IMR-90 (cell line): ENCODE measurements around the gene TRAPPC12. TPM values are rescaled to one million over a fixed set of nuclear protein-coding genes. Genes with fewer than 3 reads are reported as not detected.

Source experiments
- ATAC-seq: fragments of 200-7000 bp; cut with Tn5 transposase; 2 replicates; pipeline ENCODE4 v1.9.1; 2020; ENCODE audit warnings: low read depth, mild to moderate bottlenecking, moderate library complexity
- BruUV-seq: library from RNA; stranded (reverse); fragments of 400-500 nt; replicated peaks from 2 replicates; lab custom pipeline; 2021; lab: Mats Ljungman, UMichigan
- CTCF ChIA-PET: fragments of 300-600 bp; formaldehyde crosslinking; extraction: SDS; loops from one replicate; lab custom pipeline; 2021; ENCODE audit warnings: antibody characterized with exemption; lab: Yijun Ruan, JAX
- POLR2A ChIA-PET: fragments of 300-600 bp; sonication (Branson Sonifier 250); formaldehyde crosslinking; loops from one replicate; lab custom pipeline; 2022; ENCODE audit warnings: antibody characterized with exemption; ENCODE audit not compliant: unreplicated experiment; lab: Charles Lee
- DNase-seq: peaks from one replicate; pipeline ENCODE4 v3.0.0; 2013
- H2AFZ ChIP-seq: replicated peaks from 2 replicates; pipeline ENCODE3; 2013; ENCODE audit warnings: low read length, mild to moderate bottlenecking; ENCODE audit not compliant: poor library complexity
- H2AK5ac ChIP-seq: 2 replicates; pipeline ENCODE4 v1.6.1; 2013; ENCODE audit warnings: low read depth, low read length, inconsistent platforms
- H2AK9ac ChIP-seq: replicated peaks from 2 replicates; pipeline ENCODE3; 2013; ENCODE audit warnings: mild to moderate bottlenecking, low read depth, low read length, moderate library complexity; ENCODE audit not compliant: poor library complexity
- H2BK120ac ChIP-seq: 2 replicates; pipeline ENCODE4 v1.6.1; 2013; ENCODE audit warnings: low read depth, low read length, inconsistent platforms
- H2BK15ac ChIP-seq: 3 replicates; pipeline ENCODE4 v1.6.1; 2013; ENCODE audit warnings: low read depth, low read length, inconsistent platforms
- H2BK20ac ChIP-seq: 2 replicates; pipeline ENCODE4 v1.6.1; 2013; ENCODE audit warnings: low read depth, mild to moderate bottlenecking, inconsistent platforms, low read length, moderate library complexity
- H2BK5ac ChIP-seq: 2 replicates; pipeline ENCODE4 v1.6.1; 2013; ENCODE audit warnings: mild to moderate bottlenecking, low read depth, low read length, inconsistent platforms; ENCODE audit not compliant: poor library complexity, severe bottlenecking
- H3K14ac ChIP-seq: replicated peaks from 2 replicates; pipeline ENCODE4 v1.6.1; 2013; ENCODE audit warnings: low read depth, low read length, inconsistent platforms
- H3K18ac ChIP-seq: 2 replicates; pipeline ENCODE4 v1.6.1; 2013; ENCODE audit warnings: low read depth, low read length, control low read depth
- H3K23ac ChIP-seq: 2 replicates; pipeline ENCODE4 v1.6.1; 2013; ENCODE audit warnings: low read depth, low read length, inconsistent platforms
- H3K27ac ChIP-seq: 2 replicates; pipeline ENCODE4 v1.5.1; 2013; ENCODE audit warnings: mild to moderate bottlenecking, control low read depth, low read length; ENCODE audit not compliant: insufficient read depth
- H3K27me3 ChIP-seq: 2 replicates; pipeline ENCODE4 v1.6.1; 2013; ENCODE audit warnings: low read length; ENCODE audit not compliant: control insufficient read depth, insufficient read depth
- H3K36me3 ChIP-seq: 2 replicates; pipeline ENCODE4 v1.6.1; 2013; ENCODE audit warnings: low read length, mixed read lengths; ENCODE audit not compliant: control insufficient read depth, insufficient read depth
- H3K4ac ChIP-seq: 2 replicates; pipeline ENCODE4 v1.6.1; 2013; ENCODE audit warnings: low read depth, low read length, inconsistent platforms
- H3K4me1 ChIP-seq: 2 replicates; pipeline ENCODE4 v1.6.1; 2013; ENCODE audit warnings: low read length, mixed read lengths; ENCODE audit not compliant: control insufficient read depth, insufficient read depth
- H3K4me2 ChIP-seq: 2 replicates; pipeline ENCODE4 v1.6.1; 2013; ENCODE audit warnings: low read depth, mild to moderate bottlenecking, control low read depth, low read length, moderate library complexity
- H3K4me3 ChIP-seq: 2 replicates; pipeline ENCODE4 v1.5.1; 2013; ENCODE audit warnings: low read depth, mild to moderate bottlenecking, control low read depth, low read length, moderate library complexity; ENCODE audit not compliant: insufficient read depth
- H3K56ac ChIP-seq: 2 replicates; pipeline ENCODE4 v1.6.1; 2013; ENCODE audit warnings: low read length, inconsistent platforms; ENCODE audit not compliant: insufficient read depth; ENCODE audit errors: extremely low read depth
- H3K79me1 ChIP-seq, 2 experiments: 2 replicates each; pipeline ENCODE4 v1.6.1; 2013; ENCODE audit warnings: low read length in 2 of 2, inconsistent platforms in 1 of 2, low read depth in 1 of 2
- H3K9ac ChIP-seq: 2 replicates; pipeline ENCODE4 v1.6.1; 2013; ENCODE audit warnings: low read depth, low read length, control low read depth
- H3K9me1 ChIP-seq: 2 replicates; pipeline ENCODE4 v1.6.1; 2013; ENCODE audit warnings: low read length, inconsistent platforms; ENCODE audit not compliant: insufficient read depth
- H3K9me3 ChIP-seq: 2 replicates; pipeline ENCODE4 v1.6.1; 2013; ENCODE audit warnings: low read length; ENCODE audit not compliant: control insufficient read depth, insufficient read depth
- H4K20me1 ChIP-seq: 2 replicates; pipeline ENCODE4 v1.6.1; 2013; ENCODE audit warnings: low read length, inconsistent platforms; ENCODE audit not compliant: insufficient read depth
- H4K5ac ChIP-seq: 2 replicates; pipeline ENCODE4 v1.6.1; 2013; ENCODE audit warnings: mild to moderate bottlenecking, low read depth, low read length, control low read depth
- H4K8ac ChIP-seq, 2 experiments: 2 replicates each; pipeline ENCODE4 v1.6.1; 2013; ENCODE audit warnings: low read depth in 2 of 2, low read length in 2 of 2, control low read depth in 1 of 2, inconsistent platforms in 1 of 2
- H4K91ac ChIP-seq: 2 replicates; pipeline ENCODE4 v1.6.1; 2013; ENCODE audit warnings: low read depth, low read length, inconsistent platforms; ENCODE audit not compliant: insufficient read depth
- BHLHE40 ChIP-seq: fragments of 150-350 bp; IDR thresholded peaks from 2 replicates; pipeline ENCODE4 v1.6.1; 2016; ENCODE audit warnings: mild to moderate bottlenecking, low read depth, low read length
- CEBPB ChIP-seq: IDR thresholded peaks from 2 replicates; pipeline ENCODE4 v1.6.1; 2012; ENCODE audit warnings: low read depth, low read length, improper control_type of control experiment
- CHD1 ChIP-seq: IDR thresholded peaks from 2 replicates; pipeline ENCODE4 v1.6.1; 2012; ENCODE audit warnings: low read depth, low read length, improper control_type of control experiment
- FOS ChIP-seq: fragments of 150-350 bp; IDR thresholded peaks from 2 replicates; pipeline ENCODE4 v1.6.1; 2016; ENCODE audit warnings: low read depth, low read length
- MAFK ChIP-seq: IDR thresholded peaks from 2 replicates; pipeline ENCODE4 v1.6.1; 2012; ENCODE audit warnings: low read depth, low read length, improper control_type of control experiment
- MAZ ChIP-seq: IDR thresholded peaks from 2 replicates; pipeline ENCODE4 v1.6.1; 2012; ENCODE audit warnings: low read depth, mild to moderate bottlenecking, low read length, improper control_type of control experiment, moderate library complexity, borderline replicate concordance
- MXI1 ChIP-seq: IDR thresholded peaks from 2 replicates; pipeline ENCODE4 v1.6.1; 2012; ENCODE audit warnings: low read depth, mild to moderate bottlenecking, low read length, moderate library complexity, borderline replicate concordance
- NFE2L2 ChIP-seq: fragments of 150-350 bp; IDR thresholded peaks from 2 replicates; pipeline ENCODE4 v1.6.1; 2016; ENCODE audit warnings: low read depth, mild to moderate bottlenecking, low read length
- POLR2A ChIP-seq: IDR thresholded peaks from 2 replicates; pipeline ENCODE4 v1.6.1; 2012; ENCODE audit warnings: mild to moderate bottlenecking, low read depth, low read length
- RAD21 ChIP-seq: IDR thresholded peaks from 2 replicates; pipeline ENCODE4 v1.6.1; 2012; ENCODE audit warnings: low read length, improper control_type of control experiment
- RFX5 ChIP-seq: IDR thresholded peaks from 2 replicates; pipeline ENCODE4 v1.8.0; 2012; ENCODE audit warnings: low read depth, mild to moderate bottlenecking, low read length, moderate library complexity
- SMC3 ChIP-seq: fragments of 150-350 bp; IDR thresholded peaks from 2 replicates; pipeline ENCODE4 v1.6.1; 2016; ENCODE audit warnings: low read depth, mild to moderate bottlenecking, antibody characterized with exemption, low read length, moderate library complexity
- WGBS, 2 experiments: methylation state at CpG; one replicate each; pipeline versions ENCODE4 v1.1.5 to v1.1.7; 2013; ENCODE audit warnings: missing lambda C conversion rate in 2 of 2; ENCODE audit not compliant: insufficient read length in 1 of 2; ENCODE audit errors: extremely low coverage in 2 of 2; 5-methylcytosine and 5-hydroxymethylcytosine counted together
- dilution Hi-C: fragments of 300-500 bp; cut with HindIII; formaldehyde crosslinking; loops from one replicate; pipeline ENCODE4 v1.14.3; 2018; ENCODE audit warnings: low sequenced_read_pairs; ENCODE audit not compliant: unreplicated experiment
- in situ Hi-C: fragments of 300-500 bp; cut with MboI; formaldehyde crosslinking; loops from 3 replicates; pipeline ENCODE4 v1.14.3; 2019; ENCODE audit warnings: low sequenced_read_pairs, inconsistent platforms, mixed read lengths
- intact Hi-C: fragments of 100-400 bp; cut with micrococcal nuclease; formaldehyde crosslinking; loops from 2 replicates; pipeline ENCODE4 v1.10.0; 2022
- polyA plus RNA-seq, 3 experiments: library from polyadenylated mRNA; depleted of rRNA; stranded (reverse); fragments of >200 nt; gene quantifications; 2 replicates each; pipeline ENCODE4 v1.2.3, GENCODE V29; 2012; ENCODE audit warnings: low replicate concordance in 1 of 3
- total RNA-seq: library from RNA; depleted of rRNA; stranded (reverse); fragments of >200 nt; gene quantifications from 2 replicates; pipeline ENCODE4 v1.2.3, GENCODE V29; 2012
- TF ChIP-seq, protein P1 (sequence below): fragments of 150-350 bp; IDR thresholded peaks from 2 replicates; pipeline ENCODE4 v1.6.1; 2017; ENCODE audit warnings: mild to moderate bottlenecking, antibody characterized with exemption, low read length, low read depth
- TF ChIP-seq, protein P2 (sequence below): fragments of 150-350 bp; IDR thresholded peaks from 2 replicates; pipeline ENCODE4 v1.6.1; 2016; ENCODE audit warnings: low read depth, mild to moderate bottlenecking, low read length, moderate library complexity, borderline replicate concordance
- TF ChIP-seq, protein P3 (sequence below): conservative IDR thresholded peaks from 2 replicates; pipeline ENCODE4 v1.5.1; 2012; ENCODE audit warnings: mild to moderate bottlenecking, low read depth, low read length, improper control_type of control experiment

TRAPPC12 gene
- total and polyA plus RNA-seq, 2 of the 4 experiments (the other 2 are of a cell fraction), result 25.8 to 69.9 TPM

DNA sequence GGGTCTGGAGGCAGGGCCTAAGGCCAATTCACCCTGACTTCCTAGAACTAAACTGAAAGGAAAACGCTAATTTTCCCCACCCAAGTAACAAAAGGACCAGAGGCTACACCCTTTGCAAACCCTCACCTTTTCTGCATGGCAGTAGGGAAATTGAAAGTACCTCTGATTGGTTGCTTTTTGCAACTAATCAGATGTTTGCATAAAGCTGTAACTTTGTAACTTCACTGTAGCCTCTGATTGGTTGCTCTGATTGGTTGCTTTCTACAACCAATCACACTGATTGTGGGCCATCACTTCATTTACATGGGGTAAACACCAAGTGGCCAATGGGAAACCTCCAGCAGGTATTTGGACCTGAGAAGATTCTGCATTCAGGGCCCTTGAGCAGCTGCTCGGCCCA, 22.7 kb upstream of the TRAPPC12 start:
- TF ChIP-seq SMC3 (no peak), MXI1 (no peak), MAFK (no peak), RAD21 (no peak), POLR2A (no peak), NFE2L2 (no peak), CHD1 (no peak), RFX5 (no peak), BHLHE40 (no peak), FOS (no peak), MAZ (no peak), CEBPB (no peak)
- TF ChIP-seq, protein P1, sequence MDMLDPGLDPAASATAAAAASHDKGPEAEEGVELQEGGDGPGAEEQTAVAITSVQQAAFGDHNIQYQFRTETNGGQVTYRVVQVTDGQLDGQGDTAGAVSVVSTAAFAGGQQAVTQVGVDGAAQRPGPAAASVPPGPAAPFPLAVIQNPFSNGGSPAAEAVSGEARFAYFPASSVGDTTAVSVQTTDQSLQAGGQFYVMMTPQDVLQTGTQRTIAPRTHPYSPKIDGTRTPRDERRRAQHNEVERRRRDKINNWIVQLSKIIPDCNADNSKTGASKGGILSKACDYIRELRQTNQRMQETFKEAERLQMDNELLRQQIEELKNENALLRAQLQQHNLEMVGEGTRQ, result no peak
- TF ChIP-seq, protein P2, sequence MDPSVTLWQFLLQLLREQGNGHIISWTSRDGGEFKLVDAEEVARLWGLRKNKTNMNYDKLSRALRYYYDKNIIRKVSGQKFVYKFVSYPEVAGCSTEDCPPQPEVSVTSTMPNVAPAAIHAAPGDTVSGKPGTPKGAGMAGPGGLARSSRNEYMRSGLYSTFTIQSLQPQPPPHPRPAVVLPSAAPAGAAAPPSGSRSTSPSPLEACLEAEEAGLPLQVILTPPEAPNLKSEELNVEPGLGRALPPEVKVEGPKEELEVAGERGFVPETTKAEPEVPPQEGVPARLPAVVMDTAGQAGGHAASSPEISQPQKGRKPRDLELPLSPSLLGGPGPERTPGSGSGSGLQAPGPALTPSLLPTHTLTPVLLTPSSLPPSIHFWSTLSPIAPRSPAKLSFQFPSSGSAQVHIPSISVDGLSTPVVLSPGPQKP, result no peak
- TF ChIP-seq, protein P3, sequence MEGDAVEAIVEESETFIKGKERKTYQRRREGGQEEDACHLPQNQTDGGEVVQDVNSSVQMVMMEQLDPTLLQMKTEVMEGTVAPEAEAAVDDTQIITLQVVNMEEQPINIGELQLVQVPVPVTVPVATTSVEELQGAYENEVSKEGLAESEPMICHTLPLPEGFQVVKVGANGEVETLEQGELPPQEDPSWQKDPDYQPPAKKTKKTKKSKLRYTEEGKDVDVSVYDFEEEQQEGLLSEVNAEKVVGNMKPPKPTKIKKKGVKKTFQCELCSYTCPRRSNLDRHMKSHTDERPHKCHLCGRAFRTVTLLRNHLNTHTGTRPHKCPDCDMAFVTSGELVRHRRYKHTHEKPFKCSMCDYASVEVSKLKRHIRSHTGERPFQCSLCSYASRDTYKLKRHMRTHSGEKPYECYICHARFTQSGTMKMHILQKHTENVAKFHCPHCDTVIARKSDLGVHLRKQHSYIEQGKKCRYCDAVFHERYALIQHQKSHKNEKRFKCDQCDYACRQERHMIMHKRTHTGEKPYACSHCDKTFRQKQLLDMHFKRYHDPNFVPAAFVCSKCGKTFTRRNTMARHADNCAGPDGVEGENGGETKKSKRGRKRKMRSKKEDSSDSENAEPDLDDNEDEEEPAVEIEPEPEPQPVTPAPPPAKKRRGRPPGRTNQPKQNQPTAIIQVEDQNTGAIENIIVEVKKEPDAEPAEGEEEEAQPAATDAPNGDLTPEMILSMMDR, result no peak
- Histone ChIP-seq H3K56ac (no peak overlapping the region), H2BK120ac (no peak overlapping the region), H3K4me3 (no peak overlapping the region), H2AK5ac (no peak overlapping the region), H2BK15ac (no peak overlapping the region), H3K27ac (no peak overlapping the region), H3K9me3 (no peaks in the 10 kb centered on the region), H3K14ac (no peak overlapping the region), H3K4me2 (peak overlapping the region; percentile 46; the same call in 1 of the 2 replicates), H4K8ac (no peak overlapping the region), H2BK5ac (no peak overlapping the region), H3K27me3 (no peaks in the 10 kb centered on the region), H3K9ac (no peak overlapping the region), H4K20me1 (no peaks in the 10 kb centered on the region), H2AK9ac (no peak overlapping the region), H3K23ac (no peak overlapping the region), H2AFZ (no peak overlapping the region), H3K4ac (no peak overlapping the region), H4K91ac (no peak overlapping the region), H3K9me1 (no peaks in the 10 kb centered on the region), H3K4me1 (no peaks in the 10 kb centered on the region), H3K79me1 (peaks cover 16 to 28% of the 10 kb centered on the region in 2 experiments), H4K5ac (no peak overlapping the region), H3K36me3 (peaks cover 5% of the 10 kb centered on the region), H3K18ac (no peak overlapping the region), H2BK20ac (no peak overlapping the region)
- ATAC-seq (no peak), DNase-seq (no peak)
- ChIA-PET POLR2A (no interaction called here), CTCF (no interaction called here)
- intact Hi-C loops, result no loop called here
- BruUV-seq, result no TSS peak
- dilution Hi-C loops, result no loop called here
- no CpG with 5 or more reads among the region's 2 CpGs for WGBS, 2 experiments
- in situ Hi-C loops, result no loop called here
